ENCODE measurements around the gene BTBD16. TPM values are rescaled to one million over a fixed set of nuclear protein-coding genes. Genes with fewer than 3 reads are reported as not detected.

The BTBD16 gene
- total and polyA plus RNA-seq, 2 of the 13 experiments (the other 11 are each of a cell fraction or from before 2014, with no cell fraction given) = 5.0 to 11.9 TPM

GRCh38 chr10:122341141-122341810 lies 70.2 kb downstream of the BTBD16 start:
- no peaks in the 10 kb centered on the region for H3K27me3 ChIP-seq (ENCODE audit: control insufficient read depth in 1 of 2, insufficient read depth in 2 of 2, low read length in 2 of 2)
- ChIA-PET POLR2A (interaction anchor here (0.9 kb wide), 1 partner anchor 9 kb away, joined by 3 read pairs; no protein-coding TSS in a partner anchor), CTCF (ENCODE audit: low intra/inter-chr PET ratio, low total read pairs) (interaction anchor here (3.1 kb wide), 1 partner anchor 94 kb away, joined by 23 read pairs; no protein-coding TSS in a partner anchor)
- intact Hi-C loops (cut with micrococcal nuclease; ENCODE audit: unreplicated experiment) (no loop called here), in situ Hi-C loops (cut with HindIII; ENCODE audit: extremely low pct_ligation_motif_present, low pct_unique_long_range_greater_than_20kb) (loop anchor here (5.0 kb wide), 1 partner anchor 44 kb away; no protein-coding TSS in a partner anchor)
- no peak overlapping the region for H3K9ac ChIP-seq (ENCODE audit: insufficient read depth, low read depth, low read length)
- H3K4me2 ChIP-seq (ENCODE audit: low read depth, low read length) = no peak overlapping the region
- peaks cover 44% of the 10 kb centered on the region for H3K4me1 ChIP-seq (ENCODE audit: insufficient read depth, low read length)
- H3K27ac ChIP-seq (ENCODE audit: extremely low read length, insufficient read depth, low read length) = no peak overlapping the region
- no TSS peak for BruUV-seq (replicated peaks)
- no peaks in the 10 kb centered on the region for H4K20me1 ChIP-seq (ENCODE audit: insufficient read depth, low read length)
- DNase-seq (ENCODE audit: low spot score) (no peak), ATAC-seq (no peak), FAIRE-seq (no peak)
- no peaks in the 10 kb centered on the region for H3K79me2 ChIP-seq (ENCODE audit: insufficient read depth, low read length)
- H3K36me3 ChIP-seq (replicated peaks in 1 of 2; ENCODE audit: control insufficient read depth in 1 of 2, insufficient read depth in 2 of 2, low read length in 2 of 2) = peaks cover 0 to 3% of the 10 kb centered on the region in 2 experiments; a peak in 1 of 5 replicates
- H2AFZ ChIP-seq (ENCODE audit: low read length) = no peak overlapping the region
- WGBS (ENCODE audit: low lambda C conversion rate) = 97% methylated on average over 11 of the region's 11 CpGs
- H3K9me3 ChIP-seq (ENCODE audit: low read length) = no peaks in the 10 kb centered on the region; the same call in 1 of the 2 replicates
- H3K4me3 ChIP-seq (replicated peaks in 1 of 3; ENCODE audit: insufficient read depth in 1 of 3, low read depth in 2 of 3, low read length in 3 of 3) = no peak overlapping the region
- no peak for TF ChIP-seq KLF6 (CRISPR knock-in tag; IDR thresholded peaks at IDR 0.05)
- TF ChIP-seq, protein P1, sequence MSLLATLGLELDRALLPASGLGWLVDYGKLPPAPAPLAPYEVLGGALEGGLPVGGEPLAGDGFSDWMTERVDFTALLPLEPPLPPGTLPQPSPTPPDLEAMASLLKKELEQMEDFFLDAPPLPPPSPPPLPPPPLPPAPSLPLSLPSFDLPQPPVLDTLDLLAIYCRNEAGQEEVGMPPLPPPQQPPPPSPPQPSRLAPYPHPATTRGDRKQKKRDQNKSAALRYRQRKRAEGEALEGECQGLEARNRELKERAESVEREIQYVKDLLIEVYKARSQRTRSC (CRISPR knock-in tag; IDR thresholded peaks at IDR 0.05; ENCODE audit: low read depth) = no peak
- TF ChIP-seq PPARG (CRISPR knock-in tag; conservative IDR thresholded peaks at IDR 0.05) = no peak
- TF ChIP-seq, protein P2, sequence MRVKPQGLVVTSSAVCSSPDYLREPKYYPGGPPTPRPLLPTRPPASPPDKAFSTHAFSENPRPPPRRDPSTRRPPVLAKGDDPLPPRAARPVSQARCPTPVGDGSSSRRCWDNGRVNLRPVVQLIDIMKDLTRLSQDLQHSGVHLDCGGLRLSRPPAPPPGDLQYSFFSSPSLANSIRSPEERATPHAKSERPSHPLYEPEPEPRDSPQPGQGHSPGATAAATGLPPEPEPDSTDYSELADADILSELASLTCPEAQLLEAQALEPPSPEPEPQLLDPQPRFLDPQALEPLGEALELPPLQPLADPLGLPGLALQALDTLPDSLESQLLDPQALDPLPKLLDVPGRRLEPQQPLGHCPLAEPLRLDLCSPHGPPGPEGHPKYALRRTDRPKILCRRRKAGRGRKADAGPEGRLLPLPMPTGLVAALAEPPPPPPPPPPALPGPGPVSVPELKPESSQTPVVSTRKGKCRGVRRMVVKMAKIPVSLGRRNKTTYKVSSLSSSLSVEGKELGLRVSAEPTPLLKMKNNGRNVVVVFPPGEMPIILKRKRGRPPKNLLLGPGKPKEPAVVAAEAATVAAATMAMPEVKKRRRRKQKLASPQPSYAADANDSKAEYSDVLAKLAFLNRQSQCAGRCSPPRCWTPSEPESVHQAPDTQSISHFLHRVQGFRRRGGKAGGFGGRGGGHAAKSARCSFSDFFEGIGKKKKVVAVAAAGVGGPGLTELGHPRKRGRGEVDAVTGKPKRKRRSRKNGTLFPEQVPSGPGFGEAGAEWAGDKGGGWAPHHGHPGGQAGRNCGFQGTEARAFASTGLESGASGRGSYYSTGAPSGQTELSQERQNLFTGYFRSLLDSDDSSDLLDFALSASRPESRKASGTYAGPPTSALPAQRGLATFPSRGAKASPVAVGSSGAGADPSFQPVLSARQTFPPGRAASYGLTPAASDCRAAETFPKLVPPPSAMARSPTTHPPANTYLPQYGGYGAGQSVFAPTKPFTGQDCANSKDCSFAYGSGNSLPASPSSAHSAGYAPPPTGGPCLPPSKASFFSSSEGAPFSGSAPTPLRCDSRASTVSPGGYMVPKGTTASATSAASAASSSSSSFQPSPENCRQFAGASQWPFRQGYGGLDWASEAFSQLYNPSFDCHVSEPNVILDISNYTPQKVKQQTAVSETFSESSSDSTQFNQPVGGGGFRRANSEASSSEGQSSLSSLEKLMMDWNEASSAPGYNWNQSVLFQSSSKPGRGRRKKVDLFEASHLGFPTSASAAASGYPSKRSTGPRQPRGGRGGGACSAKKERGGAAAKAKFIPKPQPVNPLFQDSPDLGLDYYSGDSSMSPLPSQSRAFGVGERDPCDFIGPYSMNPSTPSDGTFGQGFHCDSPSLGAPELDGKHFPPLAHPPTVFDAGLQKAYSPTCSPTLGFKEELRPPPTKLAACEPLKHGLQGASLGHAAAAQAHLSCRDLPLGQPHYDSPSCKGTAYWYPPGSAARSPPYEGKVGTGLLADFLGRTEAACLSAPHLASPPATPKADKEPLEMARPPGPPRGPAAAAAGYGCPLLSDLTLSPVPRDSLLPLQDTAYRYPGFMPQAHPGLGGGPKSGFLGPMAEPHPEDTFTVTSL (CRISPR knock-in tag; IDR thresholded peaks at IDR 0.05; ENCODE audit: borderline replicate concordance) = no peak
- TF ChIP-seq ZNF691 (CRISPR knock-in tag; IDR thresholded peaks at IDR 0.05; ENCODE audit: borderline replicate concordance, low read depth) = no peak
- TF ChIP-seq HES4 (CRISPR knock-in tag; IDR thresholded peaks at IDR 0.05; ENCODE audit: borderline replicate concordance) = no peak
- no peak for TF ChIP-seq POLR2A (IDR thresholded peaks at IDR 0.05; ENCODE audit: insufficient read depth in 1 of 2, low read depth in 2 of 2, low read length in 2 of 2)
- no peak for TF ChIP-seq NCOA2 (CRISPR knock-in tag; IDR thresholded peaks at IDR 0.05)

Measured in HepG2 (cell line).